WERI-Rb-1 (cell line): ENCODE data around the gene LRIG1.

Source experiments
- DNase-seq: peaks from one replicate; pipeline ENCODE4 v3.0.0-alpha.2; 2020
- H3K27ac ChIP-seq: fragments of 250-450 bp; sonication (Bioruptor Pico); 2 replicates; pipeline ENCODE4 v1.5.1; 2020; ENCODE audit warnings: mild to moderate bottlenecking, moderate library complexity
- H3K27me3 ChIP-seq: fragments of 250-450 bp; sonication (Bioruptor Pico); 2 replicates; pipeline ENCODE4 v1.5.1; 2021; ENCODE audit warnings: mild to moderate bottlenecking, low read depth, moderate library complexity; ENCODE audit not compliant: insufficient read depth, severe bottlenecking
- H3K36me3 ChIP-seq: fragments of 250-450 bp; sonication (Bioruptor Pico); 2 replicates; pipeline ENCODE4 v1.5.1; 2020; ENCODE audit warnings: mild to moderate bottlenecking, moderate library complexity
- H3K4me3 ChIP-seq: 2 replicates; pipeline ENCODE4 v1.5.1; 2011; ENCODE audit warnings: low read depth, mild to moderate bottlenecking, control low read depth, low read length
- H3K9me3 ChIP-seq: fragments of 250-450 bp; sonication (Bioruptor Pico); 2 replicates; pipeline ENCODE4 v1.5.1; 2021; ENCODE audit warnings: mild to moderate bottlenecking, moderate library complexity; ENCODE audit not compliant: severe bottlenecking
- CTCF ChIP-seq: IDR thresholded peaks from 2 replicates; pipeline ENCODE4 v1.5.1; 2011; ENCODE audit warnings: low read depth, mild to moderate bottlenecking, control low read depth, inconsistent platforms, low read length

LRIG1 gene

GRCh38 chr3:66490214-66490613 lies 10.6 kb downstream of the LRIG1 start:
- no peak for TF ChIP-seq CTCF
- no peaks in the 10 kb centered on the region for H3K36me3 ChIP-seq
- no peaks in the 10 kb centered on the region for H3K27me3 ChIP-seq
- no peak overlapping the region for H3K27ac ChIP-seq
- no peak for DNase-seq
- H3K4me3 ChIP-seq: no peak overlapping the region
- no peaks in the 10 kb centered on the region for H3K9me3 ChIP-seq

- Histone ChIP-seq H3K36me3 (no peaks in the 10 kb centered on the region), H3K27ac (no peak overlapping the region), H3K9me3 (no peaks in the 10 kb centered on the region), H3K4me3 (no peak overlapping the region), H3K27me3 (no peaks in the 10 kb centered on the region)
- no peak for TF ChIP-seq CTCF
- no peak for DNase-seq
Observed at GRCh38 chr3:66489581-66489980, 11.2 kb downstream of the LRIG1 start.

- H3K9me3 ChIP-seq: no peaks in the 10 kb centered on the region
- H3K27me3 ChIP-seq: no peaks in the 10 kb centered on the region
- H3K4me3 ChIP-seq: no peak overlapping the region
- no peak for DNase-seq
- no peak for TF ChIP-seq CTCF
- H3K27ac ChIP-seq: no peak overlapping the region
- H3K36me3 ChIP-seq: no peaks in the 10 kb centered on the region
Observed at GRCh38 chr3:66489115-66489514, 11.7 kb downstream of the LRIG1 start.

- no peaks in the 10 kb centered on the region for H3K27me3 ChIP-seq
- DNase-seq: no peak
- H3K4me3 ChIP-seq: no peak overlapping the region
- H3K9me3 ChIP-seq: no peaks in the 10 kb centered on the region
- no peak for TF ChIP-seq CTCF
- H3K36me3 ChIP-seq: no peaks in the 10 kb centered on the region
- H3K27ac ChIP-seq: no peak overlapping the region
Observed at GRCh38 chr3:66488492-66488891, 12.3 kb downstream of the LRIG1 start.

- no peak for TF ChIP-seq CTCF
- no peak for DNase-seq
- no peaks in the 10 kb centered on the region for H3K36me3 ChIP-seq
- no peak overlapping the region for H3K4me3 ChIP-seq
- no peaks in the 10 kb centered on the region for H3K27me3 ChIP-seq
- no peaks in the 10 kb centered on the region for H3K9me3 ChIP-seq
- H3K27ac ChIP-seq: no peak overlapping the region
Observed at GRCh38 chr3:66487465-66487864, 13.4 kb downstream of the LRIG1 start.

GRCh38 chr3:66486646-66487045 lies 14.2 kb downstream of the LRIG1 start:
- Histone ChIP-seq H3K4me3 (no peak overlapping the region), H3K27me3 (no peaks in the 10 kb centered on the region), H3K36me3 (no peaks in the 10 kb centered on the region), H3K9me3 (no peaks in the 10 kb centered on the region), H3K27ac (no peak overlapping the region)
- no peak for TF ChIP-seq CTCF
- no peak for DNase-seq
